Stimulated activated CD4-positive, alpha-beta T cell treated with anti-CD3 and anti-CD28 coated beads, Interleukin-1b, Interleukin-23, amount 100 ng/mL, for 4 hours (primary cell): ENCODE measurements around the gene ZFP14.

ENCODE experiments used
- DNase-seq, 2 donors: peaks; one replicate each; pipeline ENCODE4 v3.0.0-alpha.2; 2020; ENCODE audit warnings: low read depth in 2 of 2

ZFP14 gene

DNA sequence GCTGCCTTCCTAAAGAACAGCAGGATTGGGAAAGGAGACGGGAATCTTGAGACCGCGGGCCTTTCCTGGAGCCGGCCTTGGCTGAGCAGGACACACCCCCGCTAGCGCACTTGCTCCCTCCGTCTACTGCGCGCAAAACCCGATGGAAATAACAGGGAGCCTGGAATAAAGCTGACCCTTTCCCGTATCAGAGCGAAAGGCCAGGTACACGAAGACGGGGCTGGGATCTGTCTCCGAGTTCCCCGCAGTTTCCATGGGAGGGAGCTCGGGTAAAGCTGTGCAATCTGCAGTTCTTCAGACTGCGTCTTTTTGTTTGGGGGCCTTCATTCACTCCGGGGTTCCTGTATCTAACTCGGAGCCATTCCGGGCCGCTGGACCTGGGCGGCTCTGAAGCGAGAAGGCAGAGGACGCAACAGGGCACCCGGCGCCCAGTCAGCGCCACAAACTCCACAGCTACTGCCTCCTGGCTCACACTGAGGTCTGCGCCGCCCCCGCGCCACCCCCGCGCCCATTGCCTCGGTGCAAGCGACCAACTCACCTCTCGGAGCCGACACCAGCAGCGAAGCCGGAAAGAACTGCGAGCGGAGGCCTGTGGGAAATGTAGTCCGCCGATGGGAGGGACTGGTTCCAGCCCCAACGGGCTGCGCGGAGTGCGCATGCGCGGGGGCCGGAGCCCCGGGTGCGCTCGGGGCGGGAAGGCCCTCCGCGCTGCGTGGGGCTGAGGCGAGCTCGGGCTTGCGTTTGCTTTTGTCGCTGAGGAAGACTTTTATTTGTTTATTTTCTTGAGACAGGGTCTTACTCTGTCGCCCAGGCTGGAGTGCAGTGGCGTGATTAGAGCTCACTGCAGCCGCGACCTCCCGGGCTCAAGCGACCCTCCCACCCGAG, at the start of gene ZFP14:
Gene ZFP14, minus strand, starts transcription at position 577 of the 885 bp plus-strand sequence. CDS start 11,309 bp downstream, outside the sequence.
- DNase-seq, result peak; percentile 92

DNA sequence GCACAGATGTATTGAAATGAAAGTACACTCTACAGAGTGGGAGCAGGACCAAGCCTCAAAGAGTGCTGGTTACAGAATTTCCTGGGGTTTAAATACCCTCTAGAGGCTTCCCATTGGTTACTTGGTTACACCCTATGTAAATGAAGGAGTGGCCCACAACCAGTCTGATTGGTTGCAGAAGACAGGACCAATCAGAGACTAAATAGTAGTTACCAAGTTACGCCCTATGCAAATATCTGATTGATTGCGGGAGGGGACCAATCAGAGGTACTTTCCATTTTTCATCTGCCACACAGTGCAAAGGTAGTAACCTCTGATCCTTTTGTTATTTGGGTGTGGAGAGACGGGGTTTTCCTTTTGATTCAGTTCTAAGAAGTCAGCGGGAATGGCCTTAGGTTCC, 44.9 kb upstream of the ZFP14 start:
- DNase-seq, result no peak

DNA sequence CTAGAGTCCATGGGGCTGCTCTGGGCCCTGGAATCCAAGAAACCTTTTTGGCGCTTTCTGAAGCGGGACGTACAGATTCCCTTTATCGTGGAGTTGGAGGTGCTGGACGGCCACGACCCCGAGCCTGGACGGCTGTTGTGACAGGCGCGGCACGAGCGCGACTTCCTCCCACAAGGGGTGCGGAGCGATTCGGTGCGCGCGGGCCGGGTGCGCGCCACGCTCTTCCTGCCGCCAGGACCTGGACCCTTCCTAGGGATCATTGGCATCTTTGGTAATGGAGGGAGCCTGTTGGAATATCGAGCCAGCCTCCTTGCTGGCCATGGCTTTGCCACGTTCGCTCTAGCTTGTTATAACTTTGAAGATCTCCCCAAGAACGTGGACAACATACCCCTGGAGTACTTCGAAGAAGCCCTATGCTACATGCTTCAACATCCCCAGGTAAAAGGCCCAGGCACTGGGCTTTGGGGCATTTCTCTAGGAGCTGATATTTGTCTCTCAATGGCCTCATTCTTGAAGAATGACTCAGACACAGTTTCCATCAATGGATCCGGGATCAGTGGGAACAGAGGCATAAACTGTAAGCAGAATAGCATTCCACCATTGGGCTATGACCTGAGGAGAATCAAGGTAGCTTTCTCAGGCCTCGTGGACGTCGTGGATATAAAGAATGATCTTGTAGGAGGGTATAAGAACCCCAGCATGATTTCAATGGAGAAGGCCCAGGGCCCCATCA, 42.9 kb upstream of the ZFP14 start:
- no peak for DNase-seq

DNA sequence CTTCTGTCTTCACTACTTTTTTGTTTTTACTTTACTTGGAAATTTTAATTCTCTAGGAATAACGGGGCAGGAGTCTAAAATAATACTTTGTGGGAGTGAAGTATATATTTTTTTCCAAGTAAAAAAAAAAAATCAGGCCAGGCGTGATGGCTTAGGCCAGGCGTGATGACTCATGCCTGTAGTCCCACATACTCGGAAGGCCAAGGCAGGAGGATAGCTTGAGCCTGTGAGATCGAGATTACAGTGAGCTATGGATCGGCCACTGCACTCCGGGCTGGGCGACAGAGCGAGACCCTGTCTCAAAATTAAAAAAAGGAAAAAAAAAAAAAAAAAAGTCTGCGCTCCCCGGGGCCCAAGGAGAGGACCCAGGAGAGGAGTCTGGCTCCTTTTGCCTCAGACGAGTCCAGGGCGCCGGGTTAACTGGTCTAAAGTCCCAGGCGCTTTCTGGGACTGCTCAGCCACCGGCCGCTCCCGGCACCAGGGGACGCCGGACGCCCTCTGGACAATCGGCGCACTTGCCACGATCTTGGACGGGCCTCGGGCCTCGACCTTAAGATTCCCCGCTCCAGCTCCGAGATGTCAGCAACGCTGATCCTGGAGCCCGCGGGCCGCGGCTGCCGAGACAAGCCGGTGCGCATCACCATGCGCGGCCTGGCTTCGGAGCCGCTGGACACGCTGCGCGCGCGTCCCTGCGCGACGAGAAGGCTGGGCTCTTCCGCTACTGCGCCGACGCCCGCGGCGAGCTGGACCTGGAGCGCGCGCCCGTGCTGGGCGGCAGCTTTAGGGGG, 42.2 kb upstream of the ZFP14 start:
- DNase-seq, result no peak

DNA sequence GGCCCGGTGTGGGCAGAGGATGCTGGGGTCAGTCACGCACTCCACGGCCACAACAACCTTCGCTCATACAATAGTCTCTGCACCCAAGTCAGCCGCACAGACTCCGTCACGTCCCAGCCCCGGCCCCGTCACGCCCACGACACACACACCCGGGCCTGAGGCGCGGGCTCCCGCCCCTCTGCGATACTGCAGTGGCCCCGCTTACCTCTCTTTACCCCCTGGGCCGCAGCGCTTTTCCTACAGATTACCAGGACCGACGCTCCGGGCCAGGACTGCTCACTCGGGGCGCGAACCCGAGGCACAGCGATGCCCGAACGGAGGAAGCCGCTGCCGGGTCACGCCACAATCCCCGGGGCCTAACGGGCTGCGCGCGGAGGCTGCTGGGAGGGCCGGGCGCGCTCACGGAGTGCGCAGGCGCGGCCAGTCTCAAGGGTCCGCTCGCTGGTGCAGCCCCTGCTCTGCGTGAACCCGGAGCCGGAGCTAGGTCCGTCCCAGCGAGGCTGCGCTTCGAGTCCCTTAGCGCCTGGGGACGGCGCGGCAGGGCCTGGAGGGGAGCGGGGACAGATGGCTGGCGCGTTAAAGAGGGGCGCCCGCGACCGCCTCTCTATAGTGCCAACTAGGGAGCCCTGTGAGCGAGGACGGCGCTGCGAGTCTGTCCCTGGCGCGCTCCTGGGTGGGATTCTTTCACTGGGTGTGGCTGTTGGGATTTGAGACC, 39.4 kb upstream of the ZFP14 start, which contains the start of gene ZFP82:
Gene ZFP82, minus strand, starts transcription at position 358 of the 715 bp plus-strand sequence. CDS start 8,855 bp downstream, outside the sequence.
- peak; percentile 64 to 75 for DNase-seq

DNA sequence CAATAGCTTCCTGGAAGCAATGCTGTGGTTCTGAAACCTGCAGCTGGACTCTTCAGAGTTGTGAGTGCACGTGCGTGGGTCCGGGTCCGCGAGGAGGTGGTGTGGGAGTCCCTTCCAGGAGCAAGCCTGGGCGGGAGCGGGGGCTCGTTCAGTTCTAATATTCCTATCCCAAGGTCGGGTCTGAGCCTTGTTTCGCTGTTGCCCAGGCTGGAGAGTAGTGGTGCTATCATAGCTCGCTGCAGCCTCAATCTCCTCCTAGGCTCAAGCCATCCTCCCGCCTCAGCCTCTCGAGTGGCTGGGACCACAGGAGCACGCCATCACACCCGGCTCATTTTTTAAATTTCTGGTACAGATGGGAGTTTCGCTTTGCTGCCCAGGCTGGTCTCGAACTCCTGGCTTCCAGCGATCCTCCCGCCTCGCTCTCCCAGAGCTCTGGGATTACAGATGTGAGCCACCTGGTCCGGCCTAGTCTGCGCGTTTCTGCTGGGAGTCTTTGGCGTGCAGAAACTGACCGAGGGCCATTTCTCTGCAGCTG, 38.8 kb upstream of the ZFP14 start:
- peak in 1 of 2 donors; percentile 2 for DNase-seq

DNA sequence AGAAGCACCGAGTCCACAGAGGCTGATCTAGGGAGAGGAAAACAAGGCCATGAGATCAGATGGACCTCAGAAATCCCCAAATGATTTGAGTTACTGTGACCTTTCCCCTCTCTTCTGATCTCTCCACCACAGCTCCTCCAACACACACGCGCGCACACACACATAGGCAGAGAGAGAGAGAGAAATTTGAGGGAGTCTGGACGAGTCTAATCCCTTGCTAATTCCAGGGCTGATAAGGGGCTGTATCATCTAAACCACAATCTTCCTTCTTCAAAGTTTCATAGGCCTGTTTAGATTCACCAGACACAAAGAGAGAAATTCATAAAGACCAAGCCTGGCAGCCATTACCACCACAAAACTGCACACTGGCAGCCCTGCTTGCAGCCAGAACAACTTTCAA, 30.8 kb upstream of the ZFP14 start:
- no peak for DNase-seq

DNA sequence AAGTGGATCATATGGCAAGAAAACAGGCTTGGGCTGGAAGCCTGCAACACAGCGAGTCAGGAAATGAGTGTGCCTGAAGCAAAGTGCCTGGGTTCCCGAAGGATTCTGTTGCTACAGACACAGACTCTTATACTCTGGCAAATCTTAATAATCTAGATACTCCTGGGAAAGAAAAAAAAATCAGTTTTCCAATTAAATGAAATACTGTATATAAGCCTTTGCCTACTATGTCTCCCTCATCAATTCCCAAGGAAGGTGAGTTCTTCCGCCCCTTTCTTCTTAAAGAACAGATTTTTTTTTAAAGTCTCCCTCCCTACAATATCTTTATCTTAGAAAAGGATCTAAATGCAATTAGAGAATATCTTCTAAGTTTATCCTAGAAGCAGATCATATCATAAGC, 29.1 kb upstream of the ZFP14 start:
- DNase-seq, result no peak

DNA sequence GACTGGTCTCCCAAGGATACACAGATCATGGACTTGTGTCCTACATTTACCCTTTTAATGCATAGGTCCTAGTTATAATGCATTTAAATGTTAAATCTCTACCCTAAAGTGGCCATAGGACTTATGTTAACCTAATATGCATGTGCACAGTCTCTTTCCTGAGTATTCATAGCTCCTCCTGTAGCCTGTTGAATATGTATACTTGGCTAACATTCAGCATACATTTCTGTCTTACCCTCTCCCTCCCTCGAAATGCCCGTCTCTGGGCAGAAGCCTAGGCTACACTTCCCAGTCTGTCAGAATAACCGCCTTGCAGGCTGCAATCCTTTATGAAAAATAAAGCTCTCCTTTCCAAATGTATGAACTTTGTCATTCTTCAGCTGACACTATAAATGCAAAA, 25.5 kb upstream of the ZFP14 start:
- no peak for DNase-seq

DNA sequence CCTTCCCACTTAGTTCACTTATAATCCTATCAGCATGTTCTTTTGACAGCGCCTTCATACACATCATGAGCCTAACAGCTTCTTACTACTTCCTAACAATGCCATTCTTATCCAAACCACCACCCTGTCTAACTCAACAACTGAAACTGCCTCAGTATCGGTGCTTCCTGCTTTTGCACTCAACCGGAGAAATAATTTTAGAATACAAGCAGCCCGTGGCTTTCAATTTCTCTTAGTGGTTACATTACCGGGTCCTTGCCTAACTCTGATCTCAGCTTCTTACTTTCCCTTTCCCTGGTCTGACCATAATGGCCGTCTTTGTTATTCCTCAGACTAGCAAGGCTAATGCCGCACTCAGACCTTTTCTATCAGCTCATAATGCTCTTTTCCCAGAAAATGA, 22.5 kb upstream of the ZFP14 start:
- no peak for DNase-seq

DNA sequence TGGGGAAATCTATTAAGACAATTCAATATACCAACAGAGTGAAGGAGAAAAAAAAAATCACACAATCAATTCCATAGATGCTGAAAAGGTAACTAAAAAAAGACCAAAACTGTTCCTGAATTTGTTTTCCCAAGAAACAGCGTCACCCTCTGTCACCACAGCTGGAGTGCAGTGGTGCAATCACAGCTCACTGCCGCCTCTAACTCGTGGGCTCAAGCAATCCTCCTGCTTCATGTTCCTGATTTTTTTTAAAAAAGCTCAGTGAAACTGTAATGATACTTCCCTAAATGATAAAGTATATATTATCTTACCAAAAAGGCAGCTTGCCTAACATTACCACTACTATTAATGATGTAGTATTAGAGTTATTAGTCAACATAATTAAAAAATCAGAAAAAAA, 19.6 kb upstream of the ZFP14 start:
- DNase-seq, result no peak

DNA sequence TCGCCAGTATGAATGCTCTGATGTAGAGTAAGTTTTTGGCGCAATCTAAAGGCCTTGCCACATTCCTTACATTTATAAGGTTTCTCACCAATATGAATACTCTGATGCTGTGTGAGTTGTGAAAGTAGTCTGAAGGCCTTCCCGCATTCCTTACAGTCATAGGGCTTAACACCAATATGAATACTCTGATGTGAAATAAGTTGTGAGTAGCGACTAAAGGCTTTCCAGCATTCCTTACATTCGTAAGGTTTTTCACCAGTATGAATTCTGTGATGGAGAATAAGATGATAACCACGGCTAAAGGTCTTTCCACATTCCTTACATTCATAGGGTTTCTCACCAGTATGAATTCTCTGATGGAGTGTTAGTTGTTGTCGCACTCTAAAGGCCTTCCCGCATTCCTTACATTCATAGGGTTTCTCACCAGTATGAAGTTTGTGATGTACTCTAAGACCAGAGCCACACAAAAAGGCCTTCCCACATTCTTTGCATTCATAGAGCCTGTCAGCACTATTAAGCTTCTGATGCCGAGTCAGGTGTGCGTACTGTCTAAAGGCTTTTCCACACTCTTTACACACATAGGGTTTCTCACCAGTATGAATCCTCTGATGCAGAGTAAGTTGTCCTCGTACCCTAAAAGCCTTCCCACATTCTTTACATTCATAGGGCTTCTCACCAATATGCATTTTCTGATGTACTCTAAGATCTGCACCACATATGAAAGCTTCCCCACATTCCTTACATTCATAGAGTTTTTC, 14.1 kb upstream of the ZFP14 start:
- DNase-seq, result no peak

DNA sequence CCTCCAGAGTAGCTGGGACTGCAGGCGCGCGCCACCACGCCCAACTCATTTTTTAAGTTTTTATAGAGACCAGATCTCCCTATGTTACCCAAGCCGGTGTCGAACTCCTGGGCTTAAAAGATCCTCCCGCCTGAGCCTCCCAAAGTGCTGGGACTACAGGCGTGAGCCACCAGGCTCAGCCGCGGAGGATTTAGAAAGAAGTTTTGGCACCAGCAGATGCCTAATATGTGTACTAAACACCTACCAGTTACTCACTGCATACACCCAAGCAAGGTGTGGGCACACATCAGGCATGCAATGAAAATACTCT, 464 bp upstream of the ZFP14 start:
- DNase-seq, result no peak

DNA sequence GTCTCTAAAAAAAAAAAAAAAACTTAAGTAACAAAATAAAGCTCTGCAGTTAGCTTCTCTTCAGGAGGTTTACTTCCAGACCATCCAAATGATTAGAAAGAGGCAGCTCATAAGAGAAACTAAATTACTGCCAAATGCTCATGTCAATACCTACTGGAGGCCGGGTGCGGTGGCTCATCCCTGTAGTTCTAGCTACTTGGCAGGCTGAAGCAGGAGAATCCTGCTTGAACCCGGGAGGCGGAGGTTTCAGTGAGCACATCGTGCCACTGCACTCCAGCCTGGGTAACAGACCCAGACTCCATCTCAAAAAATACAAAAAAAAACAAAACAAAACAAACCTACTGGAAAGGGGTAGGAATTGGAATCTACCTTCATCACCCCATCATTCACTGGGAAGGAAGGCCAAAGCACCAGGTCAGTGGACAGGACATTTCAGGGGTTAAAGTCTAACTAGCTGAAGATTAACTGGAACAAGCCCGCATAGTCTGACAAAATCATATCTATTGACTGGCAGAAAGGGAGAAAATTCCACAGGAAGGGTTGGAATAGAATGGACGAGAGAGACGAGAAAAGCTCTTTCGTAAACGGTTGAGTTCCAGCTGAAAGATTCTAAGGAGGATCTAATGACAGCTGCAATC, 1.3 kb downstream of the ZFP14 start:
- DNase-seq, result no peak

DNA sequence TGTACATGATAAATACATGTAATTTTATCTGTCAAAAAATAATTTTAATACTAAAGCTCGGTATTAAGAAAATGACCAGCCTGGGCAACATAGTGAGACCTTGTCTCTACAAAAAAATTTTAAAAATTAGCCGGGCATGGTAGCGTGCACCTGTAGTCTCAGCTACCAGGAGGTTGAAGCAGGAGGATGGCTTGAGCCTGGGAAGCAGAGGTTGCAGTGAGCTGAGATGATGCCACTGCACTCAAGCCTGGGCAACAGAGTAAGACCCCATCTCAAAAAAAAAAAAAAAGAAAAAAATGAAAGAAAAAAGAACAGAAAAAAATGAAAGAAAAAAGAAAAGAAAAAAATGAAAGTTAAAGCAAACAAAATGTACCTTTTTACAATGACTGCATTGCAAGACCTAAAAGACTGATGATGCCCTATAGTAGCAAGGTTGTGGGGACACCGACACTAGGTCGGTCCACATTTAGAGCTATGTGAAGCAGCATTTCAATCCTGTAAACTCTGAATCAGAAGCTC, 5.3 kb downstream of the ZFP14 start:
- DNase-seq, result no peak

DNA sequence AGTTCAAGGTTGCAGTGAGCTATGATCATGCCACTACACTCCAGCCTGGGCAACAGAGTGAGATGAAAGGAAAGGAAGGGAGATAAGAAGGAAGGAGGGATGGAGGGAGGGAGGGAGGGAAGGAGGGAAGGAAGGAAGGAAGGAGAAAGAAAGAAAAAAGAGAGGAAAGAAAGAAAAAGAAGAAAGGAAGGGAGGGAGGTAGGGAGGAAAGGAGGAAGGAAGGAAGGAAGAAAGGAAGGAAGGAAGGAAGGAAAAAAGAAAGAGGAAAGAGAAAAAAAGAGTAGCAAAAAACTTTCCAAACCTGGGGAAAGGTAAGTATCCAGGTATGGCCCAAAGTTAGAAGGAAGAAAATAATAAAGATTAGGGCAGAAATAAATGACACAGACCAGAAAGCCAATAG, 7.1 kb downstream of the ZFP14 start:
- DNase-seq, result no peak

DNA sequence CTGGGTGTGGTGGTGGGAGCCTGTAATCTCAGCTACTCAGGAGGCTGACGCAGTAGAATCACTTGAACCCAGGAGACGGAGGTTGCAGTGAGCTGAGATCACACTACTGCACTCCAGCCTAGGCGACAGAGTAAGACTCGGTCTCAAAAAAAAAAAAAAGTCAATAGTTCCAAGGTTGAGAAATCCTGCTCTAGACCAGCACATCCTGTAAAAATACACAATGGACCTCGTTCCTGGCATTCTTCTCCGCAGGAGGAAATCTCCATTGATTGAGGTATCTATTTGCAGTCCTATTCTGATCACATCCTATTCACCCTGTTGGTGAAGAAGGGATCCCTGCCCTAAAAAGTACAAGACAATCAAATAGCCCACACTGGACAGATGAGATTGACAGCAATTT, 15.2 kb downstream of the ZFP14 start:
- DNase-seq, result no peak

DNA sequence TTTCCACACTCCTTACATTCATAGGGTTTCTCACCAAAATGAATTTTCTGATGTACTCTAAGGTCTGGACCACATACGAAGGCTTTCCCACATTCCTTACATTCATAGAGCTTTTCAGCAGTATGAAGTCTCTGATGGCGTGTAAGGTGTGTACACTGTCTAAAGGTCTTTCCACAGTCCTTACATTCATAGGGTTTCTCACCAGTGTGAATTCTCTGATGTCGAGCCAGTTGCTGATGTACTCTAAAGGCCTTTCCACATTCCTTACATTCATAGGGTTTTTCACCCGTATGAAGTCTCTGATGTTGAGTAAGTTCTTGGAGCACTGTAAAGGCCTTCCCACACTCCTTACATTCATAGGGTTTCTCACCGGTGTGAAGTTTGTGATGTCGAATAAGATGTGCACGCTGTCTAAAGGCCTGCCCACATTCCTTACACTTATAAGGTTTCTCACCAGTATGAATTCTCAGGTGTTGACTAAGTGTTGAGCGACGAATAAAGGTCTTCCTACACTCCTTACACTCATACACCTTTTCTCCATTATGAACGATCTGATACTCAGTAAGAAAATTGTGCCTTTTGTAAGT, 38.1 kb downstream of the ZFP14 start:
- DNase-seq, result no peak
